Stimulated activated memory B cell treated with anti-CD40 and anti-IgM and Interleukin-4, amounts not matched to agents 10 μg/mL and 1 μg/mL and 100 μg/mL, for 72 hours (primary cell): ENCODE measurements around the gene STOX2.
"Not testable (repeated sequence)": the region's sequence is repeated elsewhere in the genome, so short reads cannot be mapped to it uniquely, and the experiment has no call there.

ENCODE experiments used
- ATAC-seq: fragments of 150-1000 bp; cut with Tn5 transposase; 2 replicates; pipeline ENCODE4 v1.10.0; 2021
- H3K27ac Mint-ChIP-seq: one replicate; pipeline ENCODE4 v1.8.0; 2022; ENCODE audit warnings: mild to moderate bottlenecking, mixed read lengths
- H3K27me3 Mint-ChIP-seq: one replicate; pipeline ENCODE4 v1.8.0; 2022; ENCODE audit warnings: mixed read lengths
- H3K36me3 Mint-ChIP-seq: one replicate; pipeline ENCODE4 v1.8.0; 2022; ENCODE audit warnings: mixed read lengths
- H3K4me1 Mint-ChIP-seq: one replicate; pipeline ENCODE4 v1.8.0; 2022; ENCODE audit warnings: mixed read lengths
- H3K4me3 Mint-ChIP-seq: one replicate; pipeline ENCODE4 v1.8.0; 2022; ENCODE audit warnings: mild to moderate bottlenecking, moderate library complexity, mixed read lengths
- H3K9me3 Mint-ChIP-seq: one replicate; pipeline ENCODE4 v1.8.0; 2022; ENCODE audit warnings: mixed read lengths

The STOX2 gene

GRCh38 chr4:183936574-183937345 lies 31.7 kb downstream of the STOX2 start:
- no peak overlapping the region for H3K27ac Mint-ChIP-seq
- no peak for ATAC-seq
- no peaks in the 10 kb centered on the region for H3K27me3 Mint-ChIP-seq
- no peaks in the 10 kb centered on the region for H3K4me1 Mint-ChIP-seq
- no peaks in the 10 kb centered on the region for H3K9me3 Mint-ChIP-seq
- H3K4me3 Mint-ChIP-seq: no peak overlapping the region
- H3K36me3 Mint-ChIP-seq: no peaks in the 10 kb centered on the region

GRCh38 chr4:183940864-183941263 lies 35.8 kb downstream of the STOX2 start:
- H3K27ac Mint-ChIP-seq: no peak overlapping the region
- H3K36me3 Mint-ChIP-seq: no peaks in the 10 kb centered on the region

GRCh38 chr4:183941964-183942363 lies 36.9 kb downstream of the STOX2 start:
- no peak for ATAC-seq
- H3K27ac Mint-ChIP-seq: no peak overlapping the region
- no peaks in the 10 kb centered on the region for H3K27me3 Mint-ChIP-seq
- no peaks in the 10 kb centered on the region for H3K4me1 Mint-ChIP-seq
- no peaks in the 10 kb centered on the region for H3K9me3 Mint-ChIP-seq
- H3K36me3 Mint-ChIP-seq: no peaks in the 10 kb centered on the region
- no peak overlapping the region for H3K4me3 Mint-ChIP-seq

More at GRCh38 chr4:183940864-183941263, 35.8 kb downstream of the STOX2 start:
- H3K4me3 Mint-ChIP-seq: no peak overlapping the region
- H3K9me3 Mint-ChIP-seq: no peaks in the 10 kb centered on the region
- no peak for ATAC-seq
- H3K4me1 Mint-ChIP-seq: no peaks in the 10 kb centered on the region
- no peaks in the 10 kb centered on the region for H3K27me3 Mint-ChIP-seq

GRCh38 chr4:183945741-183946140 lies 40.6 kb downstream of the STOX2 start:
- Mint-ChIP-seq H3K36me3 (no peaks in the 10 kb centered on the region), H3K27ac (no peak overlapping the region), H3K4me1 (no peaks in the 10 kb centered on the region), H3K9me3 (no peaks in the 10 kb centered on the region), H3K27me3 (peaks cover 12% of the 10 kb centered on the region), H3K4me3 (no peak overlapping the region)
- no peak for ATAC-seq

- Mint-ChIP-seq H3K36me3 (no peaks in the 10 kb centered on the region), H3K4me3 (no peak overlapping the region), H3K4me1 (no peaks in the 10 kb centered on the region), H3K9me3 (peaks cover 2% of the 10 kb centered on the region), H3K27ac (no peak overlapping the region), H3K27me3 (peaks cover 15% of the 10 kb centered on the region)
- no peak for ATAC-seq
Measured at GRCh38 chr4:183950536-183950935, 45.4 kb downstream of the STOX2 start.

GRCh38 chr4:183952652-183953051 lies 47.5 kb downstream of the STOX2 start:
- not testable (repeated sequence) for ATAC-seq, H3K27ac Mint-ChIP-seq, H3K9me3 Mint-ChIP-seq

GRCh38 chr4:183959319-183960045 lies 54.4 kb downstream of the STOX2 start:
- Mint-ChIP-seq H3K4me1 (no peaks in the 10 kb centered on the region), H3K4me3 (no peak overlapping the region)
- no peak for ATAC-seq

More at GRCh38 chr4:183952652-183953051, 47.5 kb downstream of the STOX2 start:
- not testable (repeated sequence) for H3K36me3 Mint-ChIP-seq, H3K4me3 Mint-ChIP-seq, H3K4me1 Mint-ChIP-seq
- peaks cover 15% of the 10 kb centered on the region for H3K27me3 Mint-ChIP-seq

GRCh38 chr4:183960046-183960420 lies 54.9 kb downstream of the STOX2 start:
- H3K27me3 Mint-ChIP-seq: peaks cover 11% of the 10 kb centered on the region
- no peak overlapping the region for H3K4me3 Mint-ChIP-seq
- H3K27ac Mint-ChIP-seq: no peak overlapping the region
- no peaks in the 10 kb centered on the region for H3K36me3 Mint-ChIP-seq
- H3K9me3 Mint-ChIP-seq: peaks cover under 1% of the 10 kb centered on the region
- no peak for ATAC-seq
- H3K4me1 Mint-ChIP-seq: no peaks in the 10 kb centered on the region

More at GRCh38 chr4:183959319-183960045, 54.4 kb downstream of the STOX2 start:
- peaks cover 8% of the 10 kb centered on the region for H3K27me3 Mint-ChIP-seq
- no peaks in the 10 kb centered on the region for H3K36me3 Mint-ChIP-seq
- no peak overlapping the region for H3K27ac Mint-ChIP-seq
- peaks cover 2% of the 10 kb centered on the region for H3K9me3 Mint-ChIP-seq

- Mint-ChIP-seq H3K36me3 (no peaks in the 10 kb centered on the region), H3K4me1 (no peaks in the 10 kb centered on the region), H3K27me3 (peaks cover 21% of the 10 kb centered on the region), H3K9me3 (no peaks in the 10 kb centered on the region), H3K4me3 (no peak overlapping the region), H3K27ac (no peak overlapping the region)
- ATAC-seq: no peak
Measured at GRCh38 chr4:183960962-183961541, 55.9 kb downstream of the STOX2 start.

- no peaks in the 10 kb centered on the region for H3K36me3 Mint-ChIP-seq
Measured at GRCh38 chr4:183961795-183962194, 56.7 kb downstream of the STOX2 start.

GRCh38 chr4:183962419-183962818 lies 57.3 kb downstream of the STOX2 start:
- H3K27ac Mint-ChIP-seq: no peak overlapping the region
- no peaks in the 10 kb centered on the region for H3K4me1 Mint-ChIP-seq
- H3K9me3 Mint-ChIP-seq: no peaks in the 10 kb centered on the region
- no peak overlapping the region for H3K4me3 Mint-ChIP-seq
- no peak for ATAC-seq
- H3K36me3 Mint-ChIP-seq: no peaks in the 10 kb centered on the region
- H3K27me3 Mint-ChIP-seq: peaks cover 33% of the 10 kb centered on the region

More at GRCh38 chr4:183961795-183962194, 56.7 kb downstream of the STOX2 start:
- H3K4me1 Mint-ChIP-seq: no peaks in the 10 kb centered on the region
- no peak for ATAC-seq
- H3K27me3 Mint-ChIP-seq: peaks cover 27% of the 10 kb centered on the region
- H3K4me3 Mint-ChIP-seq: no peak overlapping the region
- H3K9me3 Mint-ChIP-seq: no peaks in the 10 kb centered on the region
- H3K27ac Mint-ChIP-seq: no peak overlapping the region

- H3K27ac Mint-ChIP-seq: no peak overlapping the region
- no peak overlapping the region for H3K4me3 Mint-ChIP-seq
- no peak for ATAC-seq
- no peaks in the 10 kb centered on the region for H3K9me3 Mint-ChIP-seq
- no peaks in the 10 kb centered on the region for H3K4me1 Mint-ChIP-seq
- H3K27me3 Mint-ChIP-seq: peaks cover 45% of the 10 kb centered on the region
- H3K36me3 Mint-ChIP-seq: no peaks in the 10 kb centered on the region
Measured at GRCh38 chr4:183966371-183966770, 61.3 kb downstream of the STOX2 start.

GRCh38 chr4:183967266-183967665 lies 62.2 kb downstream of the STOX2 start:
- no peaks in the 10 kb centered on the region for H3K4me1 Mint-ChIP-seq
- H3K9me3 Mint-ChIP-seq: no peaks in the 10 kb centered on the region
- ATAC-seq: no peak
- H3K27ac Mint-ChIP-seq: no peak overlapping the region
- no peaks in the 10 kb centered on the region for H3K36me3 Mint-ChIP-seq
- no peak overlapping the region for H3K4me3 Mint-ChIP-seq
- peaks cover 50% of the 10 kb centered on the region for H3K27me3 Mint-ChIP-seq

GRCh38 chr4:183968502-183968901 lies 63.4 kb downstream of the STOX2 start:
- Mint-ChIP-seq H3K4me1 (no peaks in the 10 kb centered on the region), H3K27me3 (peaks cover 50% of the 10 kb centered on the region), H3K36me3 (no peaks in the 10 kb centered on the region), H3K4me3 (no peak overlapping the region), H3K9me3 (peaks cover 3% of the 10 kb centered on the region), H3K27ac (no peak overlapping the region)
- no peak for ATAC-seq

GRCh38 chr4:183968931-183969330 lies 63.8 kb downstream of the STOX2 start:
- Mint-ChIP-seq H3K27ac (no peak overlapping the region), H3K9me3 (peaks cover 6% of the 10 kb centered on the region), H3K27me3 (peaks cover 48% of the 10 kb centered on the region), H3K4me1 (no peaks in the 10 kb centered on the region), H3K36me3 (no peaks in the 10 kb centered on the region), H3K4me3 (no peak overlapping the region)
- no peak for ATAC-seq
